Chondrocyte (in vitro differentiated cells): ENCODE data around the gene PYROXD2. TPM values are rescaled to one million over a fixed set of nuclear protein-coding genes. Genes with fewer than 3 reads are reported as not detected.

Experiments
- DNase-seq: peaks from one replicate; pipeline ENCODE4 v3.0.0; 2021; ENCODE audit warnings: mixed read lengths, low spot score
- H3K27ac Mint-ChIP-seq: one replicate; pipeline ENCODE4 v1.8.0; 2021; ENCODE audit warnings: mild to moderate bottlenecking, moderate library complexity, mixed read lengths; ENCODE audit not compliant: unreplicated experiment
- H3K27me3 Mint-ChIP-seq: 2 replicates; pipeline ENCODE4 v1.8.0; 2021; ENCODE audit warnings: low read depth, mixed read lengths
- H3K36me3 Mint-ChIP-seq: 2 replicates; pipeline ENCODE4 v1.8.0; 2021; ENCODE audit warnings: low read depth, mixed read lengths
- H3K4me1 Mint-ChIP-seq: 2 replicates; pipeline ENCODE4 v1.8.0; 2021; ENCODE audit warnings: low read depth, mild to moderate bottlenecking, mixed read lengths
- H3K4me3 Mint-ChIP-seq: one replicate; pipeline ENCODE4 v1.8.0; 2021; ENCODE audit warnings: mild to moderate bottlenecking, moderate library complexity, mixed read lengths; ENCODE audit not compliant: unreplicated experiment
- H3K9me3 Mint-ChIP-seq: 2 replicates; pipeline ENCODE4 v1.8.0; 2021; ENCODE audit warnings: low read depth, mixed read lengths
- CTCF ChIP-seq: fragments of 200-600 bp; sonication (generic); IDR thresholded peaks from 2 replicates; pipeline ENCODE4 v1.5.0; 2021; ENCODE audit warnings: antibody characterized with exemption, mild to moderate bottlenecking, moderate library complexity
- total RNA-seq: library from RNA; stranded (reverse); gene quantifications from 3 replicates; pipeline ENCODE4 v1.2.1, GENCODE V29; 2021

Gene PYROXD2
- total RNA-seq, 1 donor from 2014 or later: 5.6 TPM

- TF ChIP-seq CTCF: no peak
- Mint-ChIP-seq H3K4me3 (no peak overlapping the region), H3K27ac (no peak overlapping the region), H3K4me1 (peaks cover 10% of the 10 kb centered on the region), H3K9me3 (peaks cover 3% of the 10 kb centered on the region), H3K27me3 (peaks cover 4% of the 10 kb centered on the region), H3K36me3 (peaks cover 1% of the 10 kb centered on the region)
- no peak for DNase-seq
Measured at GRCh38 chr10:98369801-98370200, 45.2 kb downstream of the PYROXD2 start.

GRCh38 chr10:98368644-98369043 is 46.3 kb downstream of the PYROXD2 start:
- Mint-ChIP-seq H3K36me3 (peaks cover 1% of the 10 kb centered on the region), H3K4me3 (no peak overlapping the region), H3K27me3 (peaks cover 4% of the 10 kb centered on the region), H3K27ac (no peak overlapping the region), H3K9me3 (peaks cover 3% of the 10 kb centered on the region), H3K4me1 (no peaks in the 10 kb centered on the region)
- no peak for DNase-seq
- no peak for TF ChIP-seq CTCF

- DNase-seq: no peak
- H3K27me3 Mint-ChIP-seq: peaks cover 4% of the 10 kb centered on the region
- no peak for TF ChIP-seq CTCF
- peaks cover 3% of the 10 kb centered on the region for H3K9me3 Mint-ChIP-seq
- H3K27ac Mint-ChIP-seq: no peak overlapping the region
- no peak overlapping the region for H3K4me3 Mint-ChIP-seq
- H3K36me3 Mint-ChIP-seq: peaks cover 1% of the 10 kb centered on the region
- no peaks in the 10 kb centered on the region for H3K4me1 Mint-ChIP-seq
Measured at GRCh38 chr10:98367604-98368451, 47.2 kb downstream of the PYROXD2 start.

- peaks cover 4% of the 10 kb centered on the region for H3K27me3 Mint-ChIP-seq
- H3K27ac Mint-ChIP-seq: no peak overlapping the region
- peaks cover 3% of the 10 kb centered on the region for H3K9me3 Mint-ChIP-seq
- H3K4me3 Mint-ChIP-seq: no peak overlapping the region
- H3K36me3 Mint-ChIP-seq: peaks cover 1% of the 10 kb centered on the region
- DNase-seq: no peak
- TF ChIP-seq CTCF: no peak
- peaks cover 5% of the 10 kb centered on the region for H3K4me1 Mint-ChIP-seq
Measured at GRCh38 chr10:98366062-98366530, 48.9 kb downstream of the PYROXD2 start.

- Mint-ChIP-seq H3K27ac (no peak overlapping the region), H3K4me3 (no peak overlapping the region), H3K36me3 (peaks cover 1% of the 10 kb centered on the region), H3K9me3 (peaks cover 3% of the 10 kb centered on the region), H3K4me1 (peaks cover 9% of the 10 kb centered on the region), H3K27me3 (peaks cover 4% of the 10 kb centered on the region)
- DNase-seq: no peak
- no peak for TF ChIP-seq CTCF
Measured at GRCh38 chr10:98365406-98366061, 49.4 kb downstream of the PYROXD2 start.
